GM21526 (cell line): ENCODE results near the gene CHN2.
"Not testable (repeated sequence)": the region's sequence is repeated elsewhere in the genome, so short reads cannot be mapped to it uniquely, and the experiment has no call there.

Experiments
- ATAC-seq: cut with Tn5 transposase; IDR thresholded peaks from one replicate; pipeline ENCODE4 v1.9.1; 2021; ENCODE audit warnings: moderate library complexity; ENCODE audit not compliant: unreplicated experiment, low FRiP score

Gene CHN2

GRCh38 chr7:29254591-29254990 lies 60.0 kb downstream of the CHN2 start:
- no peak for ATAC-seq

- no peak for ATAC-seq
These were observed 60.8 kb downstream of the CHN2 start for GRCh38 chr7:29255199-29255878.

GRCh38 chr7:29255906-29256692 lies 61.5 kb downstream of the CHN2 start:
- ATAC-seq: no peak

- no peak for ATAC-seq
These were observed 62.1 kb downstream of the CHN2 start for GRCh38 chr7:29256693-29257002.

- ATAC-seq: no peak
These were observed 64.4 kb downstream of the CHN2 start for GRCh38 chr7:29258951-29259350.

- no peak for ATAC-seq
These were observed 67.8 kb downstream of the CHN2 start for GRCh38 chr7:29262191-29262917.

GRCh38 chr7:29263601-29264207 lies 69.1 kb downstream of the CHN2 start:
- not testable (repeated sequence) for ATAC-seq

- no peak for ATAC-seq
These were observed 70.8 kb downstream of the CHN2 start for GRCh38 chr7:29265208-29265923.

- ATAC-seq: no peak
These were observed 75.4 kb downstream of the CHN2 start for GRCh38 chr7:29269935-29270334.

GRCh38 chr7:29270594-29271318 lies 76.2 kb downstream of the CHN2 start:
- no peak for ATAC-seq

- ATAC-seq: no peak
These were observed 76.7 kb downstream of the CHN2 start for GRCh38 chr7:29271319-29271658.

GRCh38 chr7:29272057-29272456 lies 77.5 kb downstream of the CHN2 start:
- no peak for ATAC-seq

GRCh38 chr7:29274146-29275017 lies 79.8 kb downstream of the CHN2 start:
- ATAC-seq: no peak

GRCh38 chr7:29275018-29275318 lies 80.4 kb downstream of the CHN2 start:
- no peak for ATAC-seq

GRCh38 chr7:29275493-29275892 lies 80.9 kb downstream of the CHN2 start:
- no peak for ATAC-seq

GRCh38 chr7:29276199-29276598 lies 81.6 kb downstream of the CHN2 start:
- ATAC-seq: no peak

GRCh38 chr7:29276806-29277205 lies 82.2 kb downstream of the CHN2 start:
- no peak for ATAC-seq

GRCh38 chr7:29277436-29278215 lies 83.1 kb downstream of the CHN2 start:
- no peak for ATAC-seq
